G401.6 (cell line): Measurements from ENCODE around the gene GAL3ST2.
"Not testable (repeated sequence)": the region's sequence is repeated elsewhere in the genome, so short reads cannot be mapped to it uniquely, and the experiment has no call there.

Experiments
- FAIRE-seq: peaks from 2 replicates; lab custom pipeline; 2012; peaks lifted over from hg19 to GRCh38; lab: Jason Lieb, UNC

Gene GAL3ST2

DNA sequence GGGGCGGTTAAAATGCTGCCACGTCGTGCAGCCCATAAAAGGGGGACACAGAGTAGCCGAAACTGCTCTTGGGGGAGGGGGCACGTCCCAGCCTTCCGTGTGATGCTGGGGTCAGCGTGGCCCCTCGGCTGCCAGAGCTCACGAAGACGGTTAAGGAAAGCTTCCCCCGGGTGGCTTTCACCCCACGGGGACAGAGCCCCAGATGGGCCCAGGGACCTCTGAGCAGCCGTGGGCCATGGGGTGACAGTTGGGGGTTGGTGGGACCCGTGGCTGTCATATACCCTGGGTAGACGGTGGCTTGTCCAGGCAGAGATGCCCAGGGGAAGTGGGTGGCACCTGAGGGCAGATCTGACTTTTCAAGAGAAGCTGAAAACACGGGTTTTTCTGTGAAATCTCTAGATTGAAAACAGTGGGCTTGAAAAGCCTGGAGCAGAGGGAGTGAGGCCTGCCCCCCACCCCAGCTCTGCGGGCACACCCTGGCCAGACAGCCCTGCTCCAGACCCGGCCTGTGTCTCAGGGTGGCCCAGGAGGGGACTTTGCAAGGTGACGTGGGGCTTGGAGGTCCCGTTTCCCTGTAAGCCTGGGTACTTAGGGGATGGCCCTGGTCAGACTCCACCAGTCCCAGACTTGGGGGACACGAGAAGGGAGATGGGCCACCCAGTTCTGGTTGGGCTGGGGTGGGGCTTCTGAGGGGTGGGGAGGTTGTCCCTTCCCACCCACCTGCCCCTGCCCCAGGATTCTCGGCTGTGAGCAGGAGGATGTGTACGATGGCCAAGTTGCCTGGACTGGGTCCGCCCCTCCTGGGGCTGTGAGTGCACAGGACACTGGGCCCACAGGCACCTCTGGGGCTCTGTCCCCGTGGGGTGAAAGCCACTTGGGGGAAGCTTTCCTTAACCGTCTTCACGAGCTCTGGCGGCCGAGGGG is 33.0 kb downstream of the GAL3ST2 start:
- no peak for FAIRE-seq

DNA sequence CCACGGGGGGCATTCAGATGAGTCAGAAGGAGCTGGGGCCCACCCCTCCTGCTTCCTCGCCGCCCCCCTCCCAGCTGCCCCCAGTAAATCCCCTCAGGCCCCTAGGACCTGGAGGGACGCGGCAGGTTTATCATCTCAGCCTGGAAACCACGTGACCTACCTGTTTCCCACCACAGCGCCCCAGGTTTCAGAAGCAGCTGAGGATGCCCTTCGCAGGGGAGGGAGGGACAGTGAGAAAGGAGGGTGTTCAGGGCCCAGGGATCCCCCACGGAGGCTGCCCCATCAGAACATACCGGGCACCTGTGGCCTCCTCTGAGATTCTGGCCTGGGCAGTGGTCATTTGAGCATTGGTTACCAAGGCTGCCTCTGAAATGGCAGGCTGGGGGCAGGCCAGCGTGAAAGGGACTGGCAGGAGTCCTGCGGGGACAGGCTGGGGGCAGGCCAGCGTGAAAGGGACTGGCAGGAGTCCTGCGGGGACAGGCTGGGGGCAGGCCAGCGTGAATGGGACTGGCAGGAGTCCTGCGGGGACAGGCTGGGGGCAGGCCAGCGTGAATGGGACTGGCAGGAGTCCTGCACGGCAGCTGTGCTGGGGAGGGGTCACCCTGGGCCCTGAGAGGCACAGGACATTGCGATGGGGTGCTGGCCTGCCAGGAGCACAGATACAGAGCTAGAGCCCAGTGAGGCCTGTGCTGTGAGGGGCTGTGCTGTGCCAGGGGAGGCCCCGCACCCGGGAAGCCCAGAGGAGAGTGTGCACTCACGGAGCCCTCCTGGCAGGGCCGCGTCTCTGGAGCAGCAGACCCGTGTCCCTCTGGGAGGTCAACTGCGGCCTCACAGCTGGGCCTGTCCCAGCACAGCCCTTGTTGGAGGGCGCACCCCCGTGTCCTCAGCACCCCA is 33.9 kb downstream of the GAL3ST2 start:
- FAIRE-seq, result no peak

DNA sequence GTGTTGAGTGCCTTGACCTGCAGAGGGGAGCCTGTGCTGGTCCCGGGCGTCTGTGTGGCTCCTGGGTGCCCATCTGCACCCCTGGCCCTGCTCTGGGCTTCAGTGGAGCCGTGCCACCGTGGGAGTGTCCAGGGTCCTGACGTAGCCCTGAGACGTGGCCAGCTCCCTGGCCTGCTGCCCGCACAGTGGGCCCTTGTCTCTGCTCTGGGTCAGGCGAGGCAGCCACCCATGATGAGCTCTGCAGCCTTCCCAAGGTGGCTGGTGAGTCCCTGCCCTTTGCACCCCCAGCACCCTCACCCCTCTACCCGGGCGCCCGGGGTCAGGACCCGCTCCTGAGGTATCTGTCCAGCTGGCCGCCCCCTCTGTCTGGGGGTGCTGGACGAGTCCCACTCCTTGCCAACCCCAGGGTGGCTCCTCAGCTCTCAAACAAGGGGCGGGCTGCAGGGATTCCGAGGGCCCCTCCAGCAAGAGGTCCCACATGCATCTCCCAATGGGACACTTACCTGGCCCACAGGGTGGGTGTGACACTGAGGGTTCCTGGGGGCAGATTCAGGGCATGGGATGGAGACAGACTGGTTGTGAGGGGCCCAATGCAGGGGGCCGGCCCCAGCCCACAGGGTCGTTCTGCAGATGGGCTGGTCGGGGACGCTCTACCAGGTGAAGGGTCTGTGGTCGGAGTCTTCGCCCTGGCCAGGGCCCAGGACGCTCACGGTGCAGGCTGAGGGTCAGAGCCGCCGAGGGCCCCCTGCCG is 34.8 kb downstream of the GAL3ST2 start:
- FAIRE-seq, result no peak

DNA sequence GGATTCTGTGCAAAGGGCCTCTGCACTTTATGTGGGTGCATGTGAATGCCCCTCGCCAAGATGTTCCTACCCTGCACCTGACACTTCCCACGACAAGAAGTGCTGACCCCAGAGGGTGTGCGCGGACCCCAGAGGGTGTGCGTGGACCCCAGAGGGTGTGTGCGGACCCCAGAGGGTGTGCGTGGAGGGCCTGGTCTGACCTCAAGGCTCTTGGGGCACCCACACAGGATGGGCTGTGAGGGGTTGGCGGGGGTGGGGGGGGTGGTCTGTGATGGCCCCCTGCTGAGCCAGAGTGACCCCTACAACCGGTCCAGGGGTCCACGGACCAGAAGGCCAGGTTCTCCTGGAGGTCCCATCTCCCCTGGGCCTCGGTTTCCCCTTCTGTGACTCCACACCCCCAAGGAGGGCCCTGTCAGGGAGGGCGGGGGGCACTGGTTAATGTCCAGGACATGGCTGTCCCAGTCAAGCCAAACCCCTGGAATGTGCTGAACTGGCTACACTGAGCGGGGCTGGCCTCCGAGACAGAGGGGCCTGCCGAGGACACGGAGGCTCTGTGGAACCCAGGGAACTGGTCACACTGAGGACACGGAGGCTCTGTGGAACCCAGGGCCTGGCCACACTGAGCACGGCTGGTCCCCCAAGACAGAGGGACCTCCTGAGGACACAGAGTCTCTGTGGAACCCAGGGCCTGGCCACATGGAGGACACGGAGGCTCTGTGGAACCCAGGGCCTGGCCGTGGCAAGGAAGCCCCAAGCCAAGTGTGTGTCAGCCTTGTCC is 35.5 kb downstream of the GAL3ST2 start:
- no peak for FAIRE-seq

DNA sequence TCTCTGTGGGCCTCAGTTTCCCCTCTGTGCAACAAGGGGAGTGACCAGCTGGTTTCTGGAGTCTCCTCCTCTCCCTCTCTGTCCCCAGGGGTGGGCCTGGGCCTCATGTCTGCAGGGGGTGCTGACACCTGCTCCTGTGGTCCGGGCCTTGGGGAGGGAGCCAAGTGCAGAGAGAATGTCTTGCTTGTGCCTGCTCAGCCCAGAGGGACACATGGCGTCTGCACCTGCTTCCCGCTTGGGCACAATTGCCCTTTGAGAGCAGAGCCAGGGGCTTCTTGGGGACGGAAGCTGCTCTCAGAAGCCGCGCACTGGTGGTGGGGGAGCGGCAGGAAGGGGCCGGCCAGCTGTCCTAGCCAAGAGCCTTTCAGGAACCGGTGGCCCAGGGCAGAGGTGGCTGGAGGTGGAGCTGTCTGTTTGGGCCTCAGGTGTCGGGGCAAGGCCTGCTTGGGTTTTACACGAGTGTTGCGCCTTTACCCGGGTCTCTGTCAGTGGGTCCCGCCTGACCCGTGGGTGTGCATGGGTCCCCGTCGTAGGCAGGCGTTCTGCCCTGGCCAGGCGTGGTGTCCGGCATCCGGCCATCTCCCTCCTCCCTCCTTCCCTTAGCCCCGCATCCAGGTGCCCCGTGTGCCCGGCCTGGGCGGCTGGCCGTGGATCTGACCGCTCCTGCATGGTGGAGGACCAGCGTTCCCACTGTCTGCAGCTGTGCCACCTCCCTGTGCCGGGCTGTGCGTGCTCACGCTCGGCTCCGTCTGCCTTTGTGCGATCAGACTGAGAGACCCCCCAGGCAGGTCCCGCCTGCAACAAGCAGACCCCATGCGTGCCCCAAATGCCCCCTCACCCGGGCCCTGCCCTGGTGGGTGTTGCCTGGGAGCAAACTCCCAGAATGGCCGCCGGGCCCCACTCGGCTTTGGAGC is 36.4 kb downstream of the GAL3ST2 start:
- FAIRE-seq, result no peak

DNA sequence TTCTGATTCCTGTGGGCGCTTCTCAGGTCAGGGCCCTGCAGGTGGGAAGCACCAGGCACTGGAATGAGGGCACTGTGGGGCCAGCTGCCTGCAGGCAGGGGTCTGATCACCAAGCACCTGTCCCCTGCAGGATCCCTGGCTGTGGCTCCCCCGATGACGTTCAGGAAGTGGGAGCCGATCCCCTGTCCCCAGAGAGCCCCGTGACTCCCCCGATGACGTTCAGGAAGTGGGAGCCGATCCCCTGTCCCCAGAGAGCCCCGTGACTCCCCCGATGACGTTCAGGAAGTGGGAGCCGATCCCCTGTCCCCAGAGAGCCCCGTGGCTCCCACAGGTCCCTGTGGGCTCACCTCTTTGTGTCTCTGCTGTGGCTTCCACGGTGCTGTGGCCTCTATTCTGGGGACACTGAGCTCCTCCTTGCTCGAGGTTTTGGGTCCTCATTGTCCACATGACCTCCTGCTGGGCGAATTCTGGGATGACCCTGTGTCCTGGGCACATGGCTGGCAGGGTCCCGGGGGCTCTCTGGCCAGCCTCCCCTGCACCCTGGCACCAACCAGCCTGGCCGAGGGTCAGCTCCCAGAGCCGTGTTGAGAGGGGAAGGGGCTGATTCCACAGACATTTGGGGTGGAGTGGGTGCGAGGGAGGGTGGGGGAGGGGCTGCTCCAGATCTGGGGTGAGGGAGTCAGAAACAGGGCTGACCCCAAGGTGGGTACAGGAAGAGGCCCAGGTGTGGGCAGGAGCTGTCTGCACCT is 37.2 kb downstream of the GAL3ST2 start:
- no peak for FAIRE-seq

DNA sequence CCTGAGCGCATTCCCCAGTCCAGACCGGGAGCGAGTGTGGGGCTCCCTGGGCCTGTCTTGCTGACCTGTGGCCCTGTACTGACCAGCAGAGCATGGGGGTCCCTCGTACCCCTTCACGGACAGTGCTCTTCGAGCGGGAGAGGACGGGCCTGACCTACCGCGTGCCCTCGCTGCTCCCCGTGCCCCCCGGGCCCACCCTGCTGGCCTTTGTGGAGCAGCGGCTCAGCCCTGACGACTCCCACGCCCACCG is 37.7 kb downstream of the GAL3ST2 start:
- FAIRE-seq, result no peak

DNA sequence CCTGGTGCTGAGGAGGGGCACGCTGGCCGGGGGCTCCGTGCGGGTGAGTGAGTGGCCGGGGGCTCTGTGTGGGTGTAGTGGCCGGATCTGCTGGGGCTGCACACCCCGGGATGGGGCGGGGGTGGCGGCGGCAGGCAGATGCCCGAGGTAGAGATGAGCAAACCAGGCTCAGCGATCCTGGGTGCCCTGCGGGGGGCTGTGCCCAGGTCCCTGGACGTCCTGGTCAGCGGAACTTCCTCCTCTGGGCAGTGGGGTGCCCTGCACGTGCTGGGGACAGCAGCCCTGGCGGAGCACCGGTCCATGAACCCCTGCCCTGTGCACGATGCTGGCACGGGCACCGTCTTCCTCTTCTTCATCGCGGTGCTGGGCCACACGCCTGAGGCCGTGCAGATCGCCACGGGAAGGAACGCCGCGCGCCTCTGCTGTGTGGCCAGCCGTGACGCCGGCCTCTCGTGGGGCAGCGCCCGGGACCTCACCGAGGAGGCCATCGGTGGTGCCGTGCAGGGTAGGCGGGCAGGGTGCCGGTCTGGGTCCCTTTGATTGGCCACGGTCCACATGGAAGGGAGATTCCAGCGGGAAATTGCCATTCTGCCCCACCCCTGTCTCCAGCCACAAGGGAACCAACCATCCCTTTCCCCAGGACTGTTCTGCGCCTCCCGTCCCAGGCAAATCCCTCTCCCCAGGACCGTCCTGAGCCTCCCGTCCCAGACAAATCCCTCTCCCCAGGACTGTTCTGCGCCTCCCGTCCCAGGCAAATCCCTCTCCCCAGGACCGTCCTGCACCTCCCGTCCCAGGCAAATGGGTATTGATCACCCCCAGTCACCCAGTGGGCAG is 38.2 kb downstream of the GAL3ST2 start:
- no peak for FAIRE-seq

DNA sequence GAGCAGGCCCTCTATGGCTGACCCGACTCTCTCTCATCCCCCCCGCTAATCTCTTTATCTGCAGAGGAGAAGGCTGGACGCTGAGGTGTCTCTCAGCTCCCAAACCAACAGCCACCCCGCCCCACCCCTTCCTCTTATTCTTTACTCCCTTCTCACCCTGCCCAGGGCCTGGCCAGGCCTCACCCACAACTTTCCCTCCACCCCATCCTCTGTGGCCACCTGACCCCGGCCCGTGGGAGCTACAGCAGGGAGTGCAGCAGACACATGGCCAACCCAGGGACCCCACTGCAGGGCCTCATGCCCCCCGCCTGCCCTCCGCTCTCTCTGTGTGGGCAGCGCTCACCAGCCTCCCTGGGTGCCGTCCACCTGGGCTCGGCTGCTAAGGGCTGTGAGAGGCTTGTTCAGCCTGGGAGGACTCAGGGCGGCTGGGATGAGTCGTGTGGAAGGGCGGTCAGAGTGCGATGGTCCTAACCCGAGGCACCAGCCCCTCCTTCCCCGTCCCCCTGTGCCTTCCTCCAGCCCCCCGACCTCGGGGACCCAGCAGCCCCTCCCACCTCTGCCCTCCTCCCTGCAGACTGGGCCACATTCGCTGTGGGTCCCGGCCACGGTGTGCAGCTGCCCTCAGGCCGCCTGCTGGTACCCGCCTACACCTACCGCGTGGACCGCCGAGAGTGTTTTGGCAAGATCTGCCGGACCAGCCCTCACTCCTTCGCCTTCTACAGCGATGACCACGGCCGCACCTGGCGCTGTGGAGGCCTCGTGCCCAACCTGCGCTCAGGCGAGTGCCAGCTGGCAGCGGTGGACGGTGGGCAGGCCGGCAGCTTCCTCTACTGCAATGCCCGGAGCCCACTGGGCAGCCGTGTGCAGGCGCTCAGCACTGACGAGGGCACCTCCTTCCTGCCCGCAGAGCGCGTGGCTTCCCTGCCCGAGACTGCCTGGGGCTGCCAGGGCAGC is 39.1 kb downstream of the GAL3ST2 start:
- no peak for FAIRE-seq

DNA sequence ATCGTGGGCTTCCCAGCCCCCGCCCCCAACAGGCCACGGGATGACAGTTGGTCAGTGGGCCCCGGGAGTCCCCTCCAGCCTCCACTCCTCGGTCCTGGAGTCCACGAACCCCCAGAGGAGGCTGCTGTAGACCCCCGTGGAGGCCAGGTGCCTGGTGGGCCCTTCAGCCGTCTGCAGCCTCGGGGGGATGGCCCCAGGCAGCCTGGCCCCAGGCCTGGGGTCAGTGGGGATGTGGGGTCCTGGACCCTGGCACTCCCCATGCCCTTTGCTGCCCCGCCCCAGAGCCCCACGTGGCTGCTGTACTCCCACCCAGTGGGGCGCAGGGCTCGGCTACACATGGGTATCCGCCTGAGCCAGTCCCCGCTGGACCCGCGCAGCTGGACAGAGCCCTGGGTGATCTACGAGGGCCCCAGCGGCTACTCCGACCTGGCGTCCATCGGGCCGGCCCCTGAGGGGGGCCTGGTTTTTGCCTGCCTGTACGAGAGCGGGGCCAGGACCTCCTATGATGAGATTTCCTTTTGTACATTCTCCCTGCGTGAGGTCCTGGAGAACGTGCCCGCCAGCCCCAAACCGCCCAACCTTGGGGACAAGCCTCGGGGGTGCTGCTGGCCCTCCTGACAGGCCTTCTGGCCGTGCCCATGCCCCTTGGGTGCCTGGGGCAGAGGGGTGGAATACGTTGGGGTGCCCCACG is 40.0 kb downstream of the GAL3ST2 start:
- no peak for FAIRE-seq

DNA sequence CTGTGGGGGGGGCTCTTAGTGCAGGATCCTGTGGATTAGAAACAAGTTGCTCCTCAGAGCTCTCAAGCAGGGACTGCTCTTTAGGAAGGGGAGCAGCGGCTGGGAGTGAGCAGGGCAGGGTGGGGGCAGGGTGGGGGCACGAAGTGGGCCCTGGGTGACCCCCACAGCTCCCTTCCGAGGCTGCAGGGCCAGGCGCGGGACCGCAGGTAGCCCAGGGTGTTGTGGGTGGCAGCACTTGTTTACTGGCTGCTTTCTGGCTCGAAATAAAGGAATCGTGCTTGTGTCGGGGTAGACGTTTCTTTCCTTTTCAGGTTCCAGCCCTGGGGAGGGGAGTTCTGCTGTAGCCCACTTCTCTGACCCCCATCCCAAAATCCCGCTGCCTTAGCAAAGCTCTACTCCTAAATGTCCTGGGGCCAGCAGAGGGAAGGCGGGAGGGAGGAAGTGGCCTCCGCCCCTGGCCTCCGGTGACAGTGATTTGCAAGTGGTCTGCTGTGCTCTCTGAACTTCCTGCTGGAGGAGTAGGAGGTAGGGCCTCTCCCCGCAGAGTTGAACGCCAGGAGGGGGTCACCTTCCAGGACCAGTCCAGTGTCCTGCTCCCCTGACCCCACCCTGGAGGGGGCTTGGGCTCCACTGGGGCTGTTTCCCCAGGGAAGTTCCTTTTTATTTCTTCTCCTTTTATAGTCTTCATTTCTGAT is 40.7 kb downstream of the GAL3ST2 start:
- no peak for FAIRE-seq

DNA sequence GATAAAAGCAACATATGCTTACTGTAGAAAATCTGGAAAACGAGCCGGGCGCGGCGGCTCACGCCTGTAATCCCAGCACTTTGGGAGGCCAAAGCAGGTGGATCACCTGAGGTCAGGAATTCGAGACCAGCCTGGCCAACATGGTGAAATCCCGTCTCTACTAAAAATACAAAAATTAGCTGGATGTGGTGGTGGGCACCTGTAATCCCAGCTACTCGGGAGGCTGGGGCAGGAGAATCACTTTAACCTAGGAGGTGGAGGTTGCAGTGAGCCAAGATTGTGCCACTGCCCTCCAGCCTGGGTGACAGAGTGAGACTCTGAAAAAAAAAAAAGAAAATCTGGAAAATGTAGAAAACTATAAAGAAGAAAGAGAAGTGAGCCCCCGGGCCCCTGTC is 41.2 kb downstream of the GAL3ST2 start:
- FAIRE-seq, result not testable (repeated sequence)

DNA sequence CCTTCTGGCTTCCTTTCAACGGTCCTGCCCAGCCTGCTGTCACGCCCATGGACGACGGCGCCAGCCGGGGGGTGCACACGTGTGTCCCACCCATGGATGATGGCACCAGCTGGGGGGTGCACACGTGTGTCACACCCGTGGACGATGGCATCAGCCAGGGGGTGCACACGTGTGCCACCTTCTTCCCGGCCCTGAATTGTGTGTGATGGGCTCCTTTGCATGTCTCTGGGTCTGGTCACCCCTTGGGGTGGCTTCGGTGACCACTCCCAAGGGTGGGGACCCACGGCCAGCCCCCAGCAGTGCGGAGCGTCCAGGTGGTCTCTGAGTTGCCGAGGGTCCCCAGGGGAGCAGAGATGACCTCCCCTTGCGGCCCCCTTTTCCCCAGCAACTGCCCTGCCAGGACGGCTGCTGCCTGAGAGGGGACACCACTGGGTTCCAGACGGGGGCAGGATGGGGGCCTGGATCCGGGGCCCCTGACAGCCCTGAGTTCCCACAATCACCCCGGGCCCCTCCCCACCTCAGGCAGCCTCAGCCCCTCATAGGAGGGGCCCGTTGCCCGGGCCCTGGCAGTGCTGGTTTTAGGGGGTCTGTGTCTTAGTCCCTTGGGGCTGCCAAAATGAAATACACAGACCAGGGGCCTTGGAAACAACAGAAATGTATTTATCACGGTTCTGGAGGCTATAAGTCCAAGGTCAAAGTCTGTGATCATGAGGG is 41.8 kb downstream of the GAL3ST2 start:
- no peak for FAIRE-seq

DNA sequence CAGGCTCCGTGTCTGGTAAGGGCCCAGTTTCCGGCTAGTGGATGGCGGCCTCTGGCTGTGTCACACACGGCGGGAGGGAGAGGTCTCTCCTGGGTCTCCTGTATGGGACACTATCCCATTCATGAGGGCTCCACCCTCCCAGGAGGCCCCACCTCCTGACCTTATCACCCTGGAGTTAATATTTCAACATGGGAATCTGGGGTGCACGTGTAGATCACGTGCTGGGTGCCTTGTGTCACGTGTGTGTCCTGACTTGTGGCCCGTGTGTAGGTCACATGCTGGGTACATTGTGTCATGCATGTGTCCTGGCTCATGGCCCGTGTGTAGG is 42.3 kb downstream of the GAL3ST2 start:
- no peak for FAIRE-seq

DNA sequence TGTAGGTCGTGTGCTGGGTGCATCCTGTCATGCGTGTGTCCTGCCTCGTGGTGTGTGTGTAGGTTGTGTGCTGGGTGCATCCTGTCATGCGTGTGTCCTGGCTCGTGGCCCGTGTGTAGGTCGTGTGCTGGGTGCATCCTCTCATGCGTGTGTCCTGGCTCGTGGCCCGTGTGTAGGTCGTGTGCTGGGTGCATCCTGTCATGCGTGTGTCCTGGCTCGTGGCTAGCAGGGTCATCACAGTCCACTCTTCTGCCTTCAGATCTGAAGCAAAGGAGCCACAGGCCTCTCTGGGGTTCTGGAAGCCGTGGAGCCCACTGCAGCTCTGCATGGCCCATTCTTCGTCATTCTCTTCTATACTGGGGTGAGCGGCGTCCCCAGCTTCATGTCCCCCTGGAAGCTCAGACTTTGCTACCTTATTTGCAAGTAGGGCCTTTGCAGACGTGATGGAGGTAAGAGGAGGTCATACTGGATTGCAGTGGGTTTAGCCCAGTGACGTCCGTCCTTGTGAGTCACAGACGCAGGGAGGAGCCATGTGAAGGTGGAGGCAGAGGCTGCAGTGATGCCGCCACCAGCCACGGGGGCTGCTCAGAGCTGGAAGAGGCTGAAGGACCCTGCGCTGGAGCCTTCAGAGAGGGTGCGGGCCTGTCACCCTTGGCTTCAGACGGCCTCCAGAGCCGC is 43.5 kb downstream of the GAL3ST2 start:
- FAIRE-seq, result not testable (repeated sequence)
